ENCODE data around the gene SHLD1.
"Not testable (repeated sequence)": the region's sequence is repeated elsewhere in the genome, so short reads cannot be mapped to it uniquely, and the experiment has no call there.

The SHLD1 gene

DNA sequence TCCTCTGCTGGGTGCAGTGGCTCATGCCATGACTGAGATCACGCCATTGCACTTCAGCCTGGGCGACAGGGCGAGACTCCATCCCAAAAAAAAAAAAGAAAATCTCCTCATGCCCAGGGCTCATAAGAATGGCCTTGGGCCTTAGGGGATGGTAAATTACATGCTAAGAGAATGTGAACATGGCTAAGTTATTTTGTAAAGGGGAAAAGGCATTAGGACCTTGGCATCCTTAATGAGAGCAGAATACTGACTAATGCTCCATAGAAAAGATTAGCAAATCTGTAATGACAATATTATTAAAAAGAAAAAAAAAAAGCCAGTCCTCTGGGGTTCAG lies 12.6 kb upstream of the SHLD1 start:
- no peak for DNase-seq

DNA sequence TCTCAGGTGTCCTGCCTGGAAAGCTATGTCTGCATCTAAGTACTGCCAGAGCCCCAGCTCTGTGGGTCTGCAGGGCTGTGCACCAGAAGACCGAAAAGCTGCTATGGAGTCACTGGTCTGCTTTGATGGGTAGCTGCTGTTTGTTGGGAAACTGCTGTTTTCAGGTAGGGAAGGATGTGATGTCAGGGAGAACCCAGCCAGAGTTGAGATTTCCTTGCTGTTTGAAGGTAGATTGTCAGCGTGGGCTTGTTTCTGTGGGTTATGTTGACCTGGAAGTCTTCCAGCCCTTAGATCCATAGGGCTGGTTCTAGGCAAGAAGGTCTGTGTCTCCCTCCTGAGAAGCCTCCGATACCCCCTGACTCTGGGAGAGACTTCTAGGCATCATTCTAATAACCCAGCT lies 12.2 kb upstream of the SHLD1 start:
- no peak for DNase-seq

DNA sequence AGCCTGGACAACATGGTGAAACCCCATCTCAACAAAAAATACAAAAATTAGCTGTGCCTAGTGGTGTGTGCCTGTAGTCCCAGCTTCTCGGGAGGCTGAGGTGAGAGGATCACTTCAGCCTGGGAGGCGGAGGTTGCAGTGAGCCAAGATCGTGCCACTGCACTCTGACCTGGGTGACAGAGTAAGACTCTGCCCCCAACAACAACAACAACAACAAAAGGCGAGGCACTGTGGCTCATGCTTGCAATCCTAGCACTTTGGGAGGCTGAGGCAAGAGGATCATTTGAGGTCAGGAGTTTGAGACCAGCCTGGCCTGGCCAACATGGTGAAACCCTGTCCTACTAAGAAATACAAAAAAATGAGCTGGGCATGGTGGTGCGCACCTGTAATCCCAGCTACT lies 9.6 kb upstream of the SHLD1 start:
- DNase-seq: not testable (repeated sequence)

DNA sequence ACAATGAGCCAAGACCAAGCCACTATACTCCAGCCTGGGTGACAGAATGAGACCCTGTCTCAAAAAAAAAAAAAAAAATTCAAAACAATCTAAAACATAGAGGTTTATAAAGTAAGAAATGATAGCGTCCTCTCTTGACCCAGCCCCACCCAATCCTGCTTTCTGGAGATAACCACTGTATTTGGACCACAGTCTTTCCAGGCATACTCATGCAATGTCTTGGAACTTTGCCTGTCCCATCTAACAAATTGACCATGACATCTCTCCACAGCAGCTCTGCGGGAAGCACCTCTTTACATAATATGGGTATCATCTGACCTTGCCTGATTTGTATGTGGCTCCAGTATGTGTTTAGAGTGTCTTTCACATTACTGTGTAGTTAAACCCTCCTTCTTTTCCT lies 9.1 kb upstream of the SHLD1 start:
- DNase-seq: no peak

DNA sequence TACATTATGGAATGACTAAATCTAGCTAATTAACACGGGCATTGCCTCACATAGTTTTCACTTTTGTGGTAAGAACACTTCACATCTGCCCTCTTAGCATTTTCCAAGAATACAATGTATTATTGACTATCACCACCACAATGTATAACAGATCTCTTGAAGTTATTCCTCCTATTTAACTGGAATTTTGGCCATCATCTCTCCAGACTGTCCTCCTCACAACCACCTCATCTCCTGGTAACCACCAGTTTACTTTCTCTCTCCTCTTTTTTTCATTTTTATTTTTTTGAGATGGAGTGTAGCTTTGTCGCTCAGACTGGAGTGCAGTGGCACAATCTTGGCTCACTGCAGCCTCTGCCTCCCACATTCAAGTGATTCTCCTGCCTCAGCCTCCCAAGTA lies 8.2 kb upstream of the SHLD1 start:
- no peak for DNase-seq

DNA sequence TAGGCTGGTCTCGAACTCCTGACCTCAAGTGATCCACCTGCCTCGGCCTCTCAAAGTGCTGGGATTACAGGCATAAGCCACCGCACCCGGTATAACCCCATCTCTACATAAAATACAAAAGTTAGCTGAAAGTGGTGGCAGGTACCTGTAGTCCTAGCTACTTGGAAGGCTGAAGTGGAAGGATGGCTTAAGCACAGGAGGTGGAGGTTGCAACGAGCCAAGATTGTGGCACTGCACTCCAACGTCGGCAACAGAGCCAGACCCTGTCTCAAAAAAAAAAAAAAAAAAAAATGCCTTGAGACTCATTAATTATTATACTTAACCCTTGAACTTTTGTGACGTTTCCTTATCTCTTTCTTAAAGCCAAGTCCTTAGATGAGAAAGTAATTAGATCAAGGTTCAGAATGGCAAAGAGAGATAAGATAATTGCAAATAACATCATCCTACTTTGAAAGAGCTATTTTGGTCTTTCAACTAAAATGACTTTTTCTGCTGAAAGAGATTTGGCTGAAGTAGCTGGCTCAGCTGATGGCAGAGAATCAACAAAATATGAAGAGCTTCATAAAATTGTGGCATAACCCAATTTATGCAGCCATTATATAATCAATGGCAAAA lies 4.7 kb upstream of the SHLD1 start:
- DNase-seq: no peak

DNA sequence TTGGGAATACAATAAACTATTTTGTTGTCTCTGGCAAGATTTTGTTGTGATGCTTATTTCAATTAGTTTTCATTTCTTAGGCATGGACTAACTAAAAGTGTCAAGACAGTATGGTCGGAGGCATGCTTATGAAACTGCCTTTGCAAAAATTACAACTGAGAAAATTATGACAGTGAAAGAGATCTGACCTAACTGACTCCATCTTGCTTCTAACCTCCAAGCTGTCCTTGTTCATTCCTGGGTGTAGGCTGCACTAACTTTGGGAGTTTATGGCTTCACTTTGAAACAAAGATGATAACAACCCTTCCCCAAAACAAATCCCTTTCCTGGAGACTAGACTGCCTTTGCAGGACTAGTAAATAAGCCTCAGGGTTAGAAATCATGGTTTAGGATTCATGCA lies 4.1 kb upstream of the SHLD1 start:
- no peak for DNase-seq

DNA sequence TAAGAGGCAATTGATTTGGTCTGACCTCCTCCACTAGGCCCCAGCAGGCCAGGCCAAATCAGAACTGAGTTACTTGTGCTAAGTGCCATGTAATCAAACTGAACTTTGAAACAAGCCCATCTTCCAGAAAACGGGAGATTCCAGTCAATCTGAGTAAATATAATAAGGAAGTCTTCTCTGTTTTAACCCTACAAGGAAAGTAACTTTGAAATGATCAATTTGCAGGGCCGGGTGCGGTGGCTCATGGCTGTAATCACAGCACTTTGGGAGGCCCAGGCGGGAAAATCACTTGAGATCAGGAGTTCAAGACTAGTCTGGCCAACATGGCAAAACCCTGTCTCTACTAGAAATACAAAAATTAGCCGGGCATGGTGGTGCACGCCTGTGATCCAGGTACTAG lies 2.0 kb upstream of the SHLD1 start:
- no peak for DNase-seq

DNA sequence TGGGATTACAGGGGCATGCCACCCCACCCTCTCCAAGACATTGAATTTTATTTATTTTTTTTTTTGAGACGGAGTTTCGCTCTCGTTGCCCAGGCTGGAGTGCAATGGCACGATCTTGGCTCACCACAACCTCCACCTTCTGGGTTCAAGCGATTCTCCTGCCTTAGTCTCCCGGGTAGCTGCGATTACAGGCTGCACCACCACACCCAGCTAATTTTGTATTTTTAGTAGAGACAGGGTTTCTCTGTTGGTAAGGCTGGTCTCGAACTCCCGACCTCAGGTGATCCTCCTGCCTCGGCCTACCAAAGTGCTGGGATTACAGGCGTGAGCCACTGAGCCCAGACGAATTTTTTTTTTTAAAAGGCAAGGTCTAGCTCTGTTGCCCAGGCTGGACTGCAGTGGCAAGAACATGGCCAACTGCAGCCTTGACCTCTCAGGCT lies 669 bp upstream of the SHLD1 start:
- DNase-seq: not testable (repeated sequence)

DNA sequence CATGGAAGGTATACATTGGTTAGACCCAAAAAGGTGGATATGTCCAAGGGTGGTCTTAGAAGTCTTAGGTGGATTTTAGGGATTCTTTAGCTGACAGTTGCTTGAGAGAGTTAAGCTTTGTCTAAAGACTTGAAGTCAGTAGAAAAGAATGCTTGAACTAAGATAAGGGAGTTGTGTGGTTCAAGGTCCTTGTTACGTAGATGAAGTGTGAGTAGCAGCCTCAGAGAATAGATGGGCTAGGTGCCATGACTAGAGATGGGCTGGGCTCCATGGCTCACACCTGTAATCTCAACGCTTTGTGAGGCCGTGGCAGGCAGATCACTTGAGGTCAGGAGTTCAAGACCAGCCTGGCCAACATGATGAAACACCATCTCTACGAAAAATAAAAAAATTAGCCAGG lies 1.7 kb downstream of the SHLD1 start:
- DNase-seq: no peak

DNA sequence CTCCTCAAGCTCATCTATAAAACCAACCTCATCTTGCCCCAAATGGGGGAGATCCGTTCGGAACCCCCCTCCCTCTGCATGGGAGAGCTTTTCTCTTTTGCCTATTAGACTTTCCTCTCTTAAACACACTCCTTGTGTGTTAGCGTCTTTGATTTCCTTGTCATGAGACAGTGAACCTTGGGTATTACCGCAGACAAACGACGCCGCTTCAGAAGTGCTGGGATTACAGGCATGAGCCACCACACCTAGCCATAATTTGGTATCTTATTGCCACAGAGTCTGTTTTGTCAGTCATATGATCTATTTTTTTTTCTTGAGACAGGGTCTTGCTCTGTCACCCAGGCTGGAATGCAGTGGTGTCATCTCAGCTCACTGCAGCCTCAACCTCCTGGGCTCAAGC lies 3.6 kb downstream of the SHLD1 start:
- no peak for DNase-seq

DNA sequence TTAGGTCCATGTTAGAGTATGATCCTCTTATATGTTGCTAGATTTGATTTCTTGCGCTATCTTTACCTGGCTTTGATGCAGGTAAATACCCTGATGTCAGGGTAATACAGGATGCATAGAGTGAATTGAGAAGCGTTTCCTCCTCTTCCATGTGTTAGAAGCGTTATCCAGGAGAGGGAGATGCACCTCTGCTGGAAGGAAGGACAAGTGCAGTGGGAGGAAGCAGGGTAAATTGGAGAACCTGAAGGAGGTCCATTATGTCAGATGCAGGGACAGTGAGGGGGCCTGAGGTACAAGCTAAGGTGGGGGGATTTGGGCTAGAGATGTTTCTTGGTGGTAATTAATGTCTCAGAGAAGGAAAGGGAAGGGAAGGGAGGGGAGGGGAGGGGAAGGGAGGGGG lies 7.7 kb downstream of the SHLD1 start:
- DNase-seq: no peak

DNA sequence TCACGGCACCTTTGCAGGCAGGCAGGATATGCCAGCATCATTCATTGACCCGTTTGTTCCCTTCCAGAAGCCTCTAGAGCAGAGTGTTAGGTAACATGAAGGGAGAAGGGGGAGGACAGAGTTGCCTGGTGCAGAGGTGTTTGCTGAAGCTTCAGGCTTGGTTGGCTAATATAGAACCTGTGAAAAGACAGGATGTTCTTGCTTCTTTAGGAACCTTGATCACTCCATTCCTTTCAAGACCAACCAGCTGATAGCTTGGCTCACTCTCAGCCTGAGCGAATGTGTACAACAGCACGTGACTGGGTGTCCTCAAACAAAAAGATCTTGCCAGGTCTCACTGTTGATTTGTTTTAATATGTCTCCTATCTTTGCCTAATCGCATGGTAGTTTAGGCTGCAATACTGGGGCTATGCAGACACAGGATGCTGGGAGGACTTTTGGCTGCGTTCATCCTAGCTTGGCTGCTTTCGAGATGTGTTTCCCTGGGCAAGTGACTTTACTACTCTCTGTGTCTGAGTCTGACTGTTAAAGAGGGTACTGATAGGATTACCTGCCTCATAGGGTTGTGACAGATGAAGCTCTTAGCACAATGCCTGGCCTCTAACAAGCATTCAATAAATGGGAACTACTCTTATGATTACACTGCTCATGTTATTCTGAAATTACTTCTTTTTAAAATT lies 16.0 kb downstream of the SHLD1 start:
- no peak for DNase-seq

DNA sequence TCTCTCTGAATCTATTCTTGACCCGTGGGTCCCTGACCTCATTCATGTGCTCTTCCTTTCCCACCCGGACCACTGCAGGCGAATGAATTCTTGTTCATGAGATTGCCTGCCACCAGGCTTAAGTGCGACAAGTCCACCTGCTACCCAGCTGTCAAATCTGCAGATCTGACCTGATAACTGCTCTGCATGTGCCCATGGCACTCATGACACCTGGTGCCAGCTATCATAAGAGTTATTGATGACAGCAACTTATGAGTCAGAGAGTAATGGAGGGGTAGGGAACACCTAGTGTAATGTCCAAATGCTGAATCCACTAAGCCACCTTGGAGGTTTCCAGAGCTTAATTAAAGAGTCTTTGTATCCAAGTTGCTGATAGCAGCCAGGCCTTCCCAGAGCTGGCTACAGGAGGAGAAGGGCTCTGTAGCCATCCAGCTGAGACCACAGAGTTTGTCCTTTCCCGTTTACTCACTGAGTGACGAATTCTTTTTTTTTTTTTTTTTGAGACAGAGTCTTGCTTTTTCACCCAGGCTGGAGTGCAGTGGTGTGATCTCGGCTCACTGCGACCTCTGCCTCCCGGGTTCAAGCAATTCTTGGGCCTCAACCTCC lies 17.4 kb downstream of the SHLD1 start:
- no peak for DNase-seq

DNA sequence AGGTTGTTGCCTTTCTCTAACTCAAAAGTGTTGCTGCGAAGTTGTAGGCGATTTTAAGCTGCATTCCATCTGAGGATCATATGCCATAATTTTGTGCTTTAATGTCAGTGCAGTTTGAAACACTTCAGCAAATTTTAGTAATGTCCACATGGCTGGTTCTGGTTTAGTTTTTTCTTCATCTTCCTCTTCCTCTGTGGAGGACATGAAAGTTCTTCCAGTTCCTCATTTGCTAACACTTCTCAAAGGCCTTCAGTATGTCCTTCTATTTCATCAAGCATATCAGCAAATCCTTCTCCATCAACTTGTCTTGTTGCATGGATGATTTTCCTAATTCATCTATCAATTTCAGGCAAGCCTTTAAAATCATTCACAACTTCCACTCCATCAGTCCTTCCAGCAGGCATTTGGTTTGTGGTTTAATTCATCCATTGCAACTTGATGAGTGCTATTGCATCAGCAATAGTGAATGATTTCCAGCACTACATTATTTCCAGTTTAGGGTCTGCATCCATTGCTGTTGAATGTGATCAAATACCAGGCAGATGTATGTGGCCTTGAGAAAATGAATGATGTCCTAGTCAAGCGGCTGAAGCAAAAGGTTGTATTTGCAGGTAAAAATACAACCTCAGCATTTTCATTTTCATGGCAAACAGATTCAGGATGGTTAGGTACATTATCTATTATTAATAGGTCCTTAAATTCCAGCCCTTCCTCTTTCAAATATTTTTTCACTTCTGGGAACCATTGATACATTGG lies 20.2 kb downstream of the SHLD1 start:
- no peak for DNase-seq

DNA sequence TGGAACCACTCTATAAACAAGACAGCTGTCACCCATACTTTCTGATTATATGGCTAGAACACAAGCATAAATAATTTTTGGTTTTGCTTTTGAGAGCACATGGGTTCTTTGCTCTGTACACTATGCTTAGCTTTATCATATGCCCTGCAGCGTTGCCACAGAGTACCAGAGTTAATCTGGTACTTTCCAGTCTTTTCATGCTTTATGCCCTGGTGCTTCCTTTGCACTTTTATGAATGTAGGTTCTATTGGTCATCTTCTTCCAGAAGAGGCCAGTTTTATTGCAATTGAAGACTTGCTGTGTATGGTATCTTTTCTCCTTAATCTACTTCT lies 20.8 kb downstream of the SHLD1 start:
- DNase-seq: no peak

DNA sequence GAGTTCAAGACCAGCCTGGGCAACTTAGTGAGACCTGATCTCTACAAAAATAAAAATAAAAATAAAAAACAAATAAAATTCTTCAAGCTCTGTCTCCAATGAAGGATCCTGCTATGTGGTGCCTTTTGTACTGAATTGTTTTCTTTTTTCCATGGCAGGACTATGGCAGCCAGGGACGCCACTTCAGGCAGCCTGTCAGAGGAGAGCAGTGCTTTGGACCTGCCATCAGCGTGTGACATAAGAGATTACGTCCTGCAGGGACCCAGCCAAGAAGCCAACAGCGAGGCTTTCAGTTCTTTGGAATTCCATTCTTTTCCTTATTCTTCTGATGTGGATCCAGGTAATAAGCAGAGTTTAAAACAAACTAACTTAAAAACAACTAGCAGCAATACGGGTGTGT lies 22.5 kb downstream of the SHLD1 start:
- no peak for DNase-seq

DNA sequence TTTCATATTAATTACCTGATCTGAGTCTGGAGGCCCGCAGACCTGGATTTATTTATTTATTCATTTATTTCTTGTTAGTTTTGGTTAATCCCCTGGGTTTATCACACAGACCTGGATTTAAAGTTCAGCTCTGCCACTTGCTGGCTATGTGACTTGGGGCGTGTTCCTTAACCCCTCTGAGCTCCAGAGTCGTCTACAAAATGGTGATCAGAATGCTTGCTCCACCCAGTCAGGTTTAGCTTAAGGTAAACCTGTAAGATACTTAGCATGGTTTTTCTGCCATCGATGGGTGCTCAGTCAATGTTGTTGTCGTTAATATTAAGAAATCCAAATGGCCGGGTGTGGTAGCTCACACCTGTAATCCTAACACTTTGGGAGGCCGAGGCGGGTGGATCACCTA lies 23.4 kb downstream of the SHLD1 start:
- no peak for DNase-seq

DNA sequence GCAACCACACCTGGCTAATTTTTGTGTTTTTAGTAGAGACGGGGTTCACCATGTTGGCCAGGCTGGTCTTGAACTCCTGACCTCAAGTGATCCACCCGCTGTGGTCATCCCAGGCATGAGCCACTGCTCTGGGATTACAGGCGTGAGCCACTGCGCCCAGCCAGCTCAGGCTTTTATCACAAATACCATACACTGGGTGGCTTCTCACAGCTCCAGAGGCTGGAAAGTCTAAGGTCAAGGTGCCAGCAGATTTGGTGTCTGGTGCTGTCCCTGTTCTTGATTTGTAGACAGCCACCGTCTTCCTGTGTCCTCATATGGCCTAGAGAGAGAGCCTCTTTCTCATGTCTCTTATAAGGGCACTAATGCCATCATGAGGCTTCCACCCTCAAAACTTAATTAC lies 25.9 kb downstream of the SHLD1 start:
- no peak for DNase-seq

DNA sequence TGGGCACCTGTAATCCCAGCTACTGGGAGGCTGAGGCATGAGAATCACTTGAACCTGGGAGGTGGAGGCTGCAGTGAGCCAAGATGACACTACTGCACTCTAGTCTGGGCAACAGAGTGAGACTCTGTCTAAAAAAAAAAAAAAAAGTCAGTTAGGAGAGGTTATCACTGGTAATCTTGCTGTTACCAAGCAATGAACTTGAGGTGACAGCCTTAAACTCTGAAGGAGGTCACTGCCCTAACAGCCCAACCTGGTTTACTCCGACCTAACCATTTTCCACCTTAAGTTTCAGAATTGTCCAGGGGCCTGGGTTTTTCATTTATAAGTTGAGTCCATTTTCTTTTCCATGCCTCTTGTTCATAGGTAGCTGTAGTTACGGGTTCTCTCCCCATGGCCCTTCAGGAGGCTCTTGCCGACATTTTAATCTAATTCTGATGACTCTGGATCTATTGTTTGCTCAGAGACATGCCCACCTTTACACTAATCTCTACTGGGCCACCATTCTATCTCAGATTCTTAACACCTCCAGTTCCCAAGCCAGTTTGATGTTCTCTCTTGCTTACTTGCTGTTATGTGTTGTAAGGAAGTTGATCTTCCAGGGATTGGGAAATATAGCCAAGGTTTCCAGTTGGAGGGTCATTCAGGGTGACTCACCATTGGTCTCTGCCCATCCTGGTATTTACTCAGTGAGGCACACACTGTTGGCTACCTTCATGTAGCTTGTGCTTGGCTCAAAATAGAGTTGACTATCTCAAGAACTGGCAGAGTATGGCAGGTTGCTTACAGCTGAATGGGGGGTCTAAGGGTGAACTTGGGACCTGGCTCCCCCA lies 29.1 kb downstream of the SHLD1 start:
- no peak for DNase-seq

DNA sequence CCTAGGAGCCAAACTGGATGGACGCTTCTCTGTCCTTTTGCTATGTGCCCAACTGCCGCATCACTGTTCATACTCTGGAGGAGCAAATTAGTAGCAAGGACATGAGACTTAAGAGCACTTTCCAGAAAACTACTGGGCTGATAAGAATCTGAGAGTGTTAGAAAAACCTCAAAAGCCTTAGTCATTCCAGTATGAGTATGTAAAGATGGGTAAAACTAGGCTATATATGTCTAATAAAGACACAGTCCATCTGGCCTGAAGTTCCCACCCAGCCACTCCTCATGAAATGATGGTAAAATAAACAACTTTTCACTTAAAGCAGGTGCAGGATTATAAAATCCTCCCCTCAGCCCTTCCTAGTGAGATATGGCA lies 30.6 kb downstream of the SHLD1 start:
- DNase-seq: no peak

DNA sequence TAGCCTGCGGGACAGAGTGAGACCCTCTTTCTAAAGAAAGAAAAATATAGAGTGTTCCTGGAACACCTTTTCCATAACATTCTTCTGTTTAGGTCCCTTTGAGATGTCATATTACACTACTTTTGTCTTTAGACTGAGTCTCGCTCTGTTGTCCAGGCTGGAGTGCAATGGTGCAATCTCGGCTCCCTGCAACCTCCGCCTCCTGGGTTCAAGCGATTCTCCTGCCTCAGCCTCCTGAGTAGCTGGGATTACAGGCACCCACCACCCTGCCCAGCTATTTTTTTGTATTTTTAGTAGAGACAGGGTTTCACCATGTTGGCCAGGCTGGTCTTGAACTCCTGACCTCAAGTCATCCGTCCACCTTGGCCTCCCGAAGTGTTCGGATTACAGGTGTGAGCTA lies 31.2 kb downstream of the SHLD1 start:
- not testable (repeated sequence) for DNase-seq
